HL-60 (cell line): Measurements from ENCODE around the gene AQP7.
"Not testable (repeated sequence)": the region's sequence is repeated elsewhere in the genome, so short reads cannot be mapped to it uniquely, and the experiment has no call there.

Source experiments
- DNase-seq, 2 experiments: peaks; one replicate each; pipeline ENCODE4 v3.0.0-alpha.2; 2010 to 2020; ENCODE audit warnings: low read depth in 1 of 2, low spot score in 1 of 2
- H3K27ac ChIP-seq: fragments of 250-450 bp; sonication (Bioruptor Pico); replicated peaks from 2 replicates; pipeline ENCODE4 v1.5.1; 2020; ENCODE audit warnings: mild to moderate bottlenecking, moderate library complexity
- H3K27me3 ChIP-seq: fragments of 250-450 bp; sonication (Bioruptor Pico); 2 replicates; pipeline ENCODE4 v1.5.1; 2021; ENCODE audit warnings: mild to moderate bottlenecking, moderate library complexity; ENCODE audit not compliant: insufficient read depth, poor library complexity, severe bottlenecking
- H3K4me3 ChIP-seq: replicated peaks from 2 replicates; pipeline ENCODE4 v1.5.1; 2011; ENCODE audit warnings: mild to moderate bottlenecking, control low read depth, low read length; ENCODE audit not compliant: insufficient read depth
- CTCF ChIP-seq: IDR thresholded peaks from one replicate; pipeline ENCODE4 v1.5.1; 2011; ENCODE audit warnings: low read length, control low read depth, inconsistent platforms; ENCODE audit not compliant: insufficient read depth
- GABPA ChIP-seq: IDR thresholded peaks from 2 replicates; pipeline ENCODE4 v1.6.1; 2012; ENCODE audit warnings: low read depth
- POLR2AphosphoS5 ChIP-seq: IDR thresholded peaks from 2 replicates; pipeline ENCODE4 v1.6.1; 2012; ENCODE audit warnings: low read depth
- REST ChIP-seq: IDR thresholded peaks from 2 replicates; pipeline ENCODE4 v1.6.1; 2012; ENCODE audit warnings: low read depth; ENCODE audit not compliant: insufficient replicate concordance
- SPI1 ChIP-seq: IDR thresholded peaks from 2 replicates; pipeline ENCODE4 v1.6.1; 2012; ENCODE audit warnings: low read depth, mild to moderate bottlenecking, borderline replicate concordance

AQP7 gene

GRCh38 chr9:33366979-33367480 is 35.3 kb downstream of the AQP7 start:
- DNase-seq = no peak
- Histone ChIP-seq H3K4me3 (no peak overlapping the region), H3K27ac (no peak overlapping the region), H3K27me3 (no peaks in the 10 kb centered on the region)
- TF ChIP-seq SPI1 = no peak
- TF ChIP-seq POLR2AphosphoS5 = no peak
- no peak for TF ChIP-seq GABPA
- no peak for TF ChIP-seq CTCF
- no peak for TF ChIP-seq REST

GRCh38 chr9:33364814-33365213 is 37.6 kb downstream of the AQP7 start:
- not testable (repeated sequence) for H3K27me3 ChIP-seq, H3K4me3 ChIP-seq, H3K27ac ChIP-seq, DNase-seq

GRCh38 chr9:33364127-33364526 is 38.2 kb downstream of the AQP7 start:
- no peak for TF ChIP-seq POLR2AphosphoS5
- TF ChIP-seq GABPA = no peak
- no peak for TF ChIP-seq CTCF
- no peak for TF ChIP-seq SPI1
- no peak for TF ChIP-seq REST
- H3K27me3 ChIP-seq = no peaks in the 10 kb centered on the region
- H3K4me3 ChIP-seq = no peak overlapping the region
- DNase-seq = no peak
- no peak overlapping the region for H3K27ac ChIP-seq

- not testable (repeated sequence) for H3K27ac ChIP-seq, DNase-seq, H3K4me3 ChIP-seq, H3K27me3 ChIP-seq
These were observed 43.7 kb downstream of the AQP7 start for GRCh38 chr9:33358641-33359040.

GRCh38 chr9:33355933-33356332 is 46.4 kb downstream of the AQP7 start:
- Histone ChIP-seq H3K4me3 (no peak overlapping the region), H3K27ac (no peak overlapping the region), H3K27me3 (no peaks in the 10 kb centered on the region)
- TF ChIP-seq REST (no peak), GABPA (no peak), SPI1 (no peak), CTCF (no peak), POLR2AphosphoS5 (no peak)
- DNase-seq = no peak
